NCI-H1417 (cell line): ENCODE measurements around the gene NDUFS8.
A peak's percentile ranks its signal among the peaks of the same experiment; 100 is the strongest.

Experiments
- DNase-seq, 3 experiments: peaks; one replicate each; lab custom pipeline; 2025; lab: John Stamatoyannopoulos, UW

The NDUFS8 gene

GRCh38 chr11:68016161-68016903 lies 14.1 kb upstream of the NDUFS8 start:
- no peak for DNase-seq

- DNase-seq: no peak
Measured at GRCh38 chr11:68016904-68017817, 13.3 kb upstream of the NDUFS8 start.

GRCh38 chr11:68017980-68018729 lies 12.3 kb upstream of the NDUFS8 start:
- DNase-seq: no peak

- no peak for DNase-seq
Measured at GRCh38 chr11:68018730-68019190, 11.7 kb upstream of the NDUFS8 start.

- DNase-seq: no peak
Measured at GRCh38 chr11:68019486-68019885, 11.0 kb upstream of the NDUFS8 start.

GRCh38 chr11:68020575-68020974 lies 9.9 kb upstream of the NDUFS8 start:
- DNase-seq: peak in 2 of 3 experiments; percentile 18 to 26

- DNase-seq: peak in 1 of 3 experiments; percentile 26
Measured at GRCh38 chr11:68021167-68021787, 9.2 kb upstream of the NDUFS8 start.

DNA sequence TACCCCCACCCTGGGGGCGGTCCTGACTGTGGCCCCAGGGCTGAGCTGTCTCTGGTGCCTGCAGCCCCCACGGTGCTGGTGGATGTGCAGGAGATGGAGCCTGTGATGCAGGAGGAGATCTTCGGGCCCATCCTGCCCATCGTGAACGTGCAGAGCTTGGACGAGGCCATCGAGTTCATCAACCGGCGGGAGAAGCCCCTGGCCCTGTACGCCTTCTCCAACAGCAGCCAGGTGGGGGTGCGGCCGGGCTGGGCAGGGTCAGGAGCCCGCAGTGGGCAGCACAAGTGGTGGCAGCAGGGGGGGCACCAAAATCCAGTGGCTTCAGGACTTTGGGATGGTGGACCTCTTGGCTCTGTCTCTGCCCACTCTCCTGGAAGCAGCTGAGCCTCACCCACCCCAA lies 8.0 kb upstream of the NDUFS8 start:
- DNase-seq: no peak

- DNase-seq: no peak
Measured at GRCh38 chr11:68024508-68024907, 6.0 kb upstream of the NDUFS8 start.

GRCh38 chr11:68025047-68025446 lies 5.4 kb upstream of the NDUFS8 start:
- no peak for DNase-seq

- DNase-seq: no peak
Measured at GRCh38 chr11:68026391-68027105, 3.9 kb upstream of the NDUFS8 start.

GRCh38 chr11:68027667-68028066 lies 2.8 kb upstream of the NDUFS8 start:
- no peak for DNase-seq

DNA sequence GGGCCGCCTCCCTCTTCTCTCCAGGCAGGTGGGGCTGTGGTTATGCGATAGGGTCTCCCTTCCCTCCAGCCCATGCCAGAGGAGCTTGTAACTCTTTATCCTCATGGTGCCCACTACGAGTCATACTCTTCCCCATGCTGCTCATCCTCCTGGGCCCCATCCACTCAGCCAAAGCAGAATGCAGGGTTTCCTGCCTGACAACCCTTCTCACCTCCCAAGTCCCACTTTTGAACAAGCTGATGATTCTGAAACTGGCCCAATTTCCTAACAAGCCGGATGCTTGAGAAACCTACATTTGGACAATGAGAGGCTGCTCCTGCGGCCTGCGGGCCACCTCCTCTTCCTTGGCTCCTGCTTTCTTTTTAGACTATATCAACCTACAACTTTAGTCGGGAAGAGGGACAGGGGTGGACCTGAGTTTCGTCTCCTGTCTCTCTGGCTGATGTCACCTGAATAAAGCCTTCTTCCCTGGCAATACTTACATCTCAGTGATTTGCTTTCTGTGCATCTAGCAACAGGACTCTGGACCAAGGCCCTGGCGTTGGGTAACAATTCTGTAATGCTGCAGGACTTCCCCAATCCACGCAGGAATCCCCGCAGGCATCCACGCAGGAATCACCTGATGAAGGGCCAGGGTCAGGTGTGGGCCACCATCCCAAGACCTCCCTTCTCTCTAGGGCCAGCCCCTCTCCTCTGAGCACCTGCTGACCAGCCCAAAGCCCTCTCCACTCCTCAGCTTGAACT lies 1.5 kb upstream of the NDUFS8 start:
- DNase-seq: no peak

GRCh38 chr11:68031144-68031464 lies 623 bp downstream of the NDUFS8 start:
- DNase-seq: no peak

GRCh38 chr11:68032003-68032402 lies 1.5 kb downstream of the NDUFS8 start:
- DNase-seq: no peak

- DNase-seq: no peak
Measured at GRCh38 chr11:68032997-68033707, 2.7 kb downstream of the NDUFS8 start.

DNA sequence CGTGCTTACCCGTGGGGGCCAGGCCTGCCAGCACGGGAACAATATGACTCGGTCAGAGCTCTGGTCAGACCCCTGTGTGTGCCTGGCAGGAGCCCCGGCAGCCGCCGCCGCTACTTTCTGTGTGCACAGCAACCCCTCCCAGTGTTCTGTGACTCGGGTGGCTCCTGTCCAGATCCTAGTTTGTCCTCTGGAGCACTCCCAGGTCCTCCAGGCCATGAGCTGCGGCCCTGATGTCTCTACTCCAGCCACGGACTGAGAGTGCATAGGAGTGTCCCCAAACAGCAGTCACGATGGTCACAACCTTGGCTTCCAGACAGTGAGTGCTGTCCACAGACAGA lies 3.2 kb downstream of the NDUFS8 start:
- no peak for DNase-seq

DNA sequence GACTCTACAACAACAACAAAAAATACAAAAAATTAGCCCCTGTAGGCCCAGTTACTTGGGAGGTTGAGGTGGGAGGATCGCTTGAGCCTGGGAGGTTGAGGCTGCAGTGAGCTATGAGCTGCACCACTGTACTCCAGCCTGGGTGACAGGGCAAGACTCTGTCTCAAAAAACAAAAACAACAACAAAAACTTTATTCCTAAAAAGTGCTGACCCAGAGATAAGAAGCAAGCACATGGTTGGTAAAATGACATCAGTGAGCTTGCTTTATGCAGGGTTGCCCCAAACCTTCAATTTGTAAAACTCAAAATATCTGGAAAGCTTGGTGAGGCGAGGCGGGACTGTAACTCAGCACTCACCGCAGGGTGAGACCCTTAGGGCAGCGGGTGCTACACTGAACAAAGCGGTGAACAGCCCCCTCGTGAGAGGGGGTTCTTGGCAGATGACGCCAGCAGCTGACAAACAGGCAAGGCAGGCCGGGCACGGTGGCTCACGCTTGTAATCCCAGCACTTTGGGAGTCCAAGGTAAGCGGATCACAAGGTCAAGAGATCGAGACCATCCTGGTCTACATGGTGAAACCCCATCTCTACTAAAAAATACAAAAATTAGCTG lies 4.9 kb downstream of the NDUFS8 start:
- DNase-seq: no peak

DNA sequence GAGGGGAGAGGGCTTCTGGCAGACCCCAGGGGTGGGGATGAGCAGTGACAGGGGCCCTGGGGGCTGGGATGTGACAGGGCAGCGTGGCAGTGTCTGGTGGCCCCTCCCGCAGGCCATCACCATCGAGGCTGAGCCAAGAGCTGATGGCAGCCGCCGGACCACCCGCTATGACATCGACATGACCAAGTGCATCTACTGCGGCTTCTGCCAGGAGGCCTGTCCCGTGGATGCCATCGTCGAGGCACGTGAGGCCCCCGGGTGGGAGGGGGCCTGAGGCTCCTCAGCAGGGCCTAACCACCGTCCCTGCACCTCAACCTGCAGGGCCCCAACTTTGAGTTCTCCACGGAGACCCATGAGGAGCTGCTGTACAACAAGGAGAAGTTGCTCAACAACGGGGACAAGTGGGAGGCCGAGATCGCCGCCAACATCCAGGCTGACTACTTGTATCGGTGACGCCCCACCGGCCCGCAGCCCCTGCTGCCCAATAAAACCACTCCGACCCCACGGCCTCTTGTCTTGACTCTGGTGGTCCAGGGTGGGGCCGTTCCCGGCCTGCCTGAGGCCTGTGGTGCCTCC lies 5.7 kb downstream of the NDUFS8 start:
- no peak for DNase-seq
